WI38 (cell line): ENCODE results near the gene FEM1C.
"Not testable (repeated sequence)": the region's sequence is repeated elsewhere in the genome, so short reads cannot be mapped to it uniquely, and the experiment has no call there.

Source experiments
- H3K4me3 ChIP-seq: 2 replicates; pipeline ENCODE4 v1.5.1; 2011; ENCODE audit warnings: low read depth, mild to moderate bottlenecking, control low read depth, low read length
- CTCF ChIP-seq: IDR thresholded peaks from 2 replicates; pipeline ENCODE4 v1.5.1; 2012; ENCODE audit warnings: low read depth, mild to moderate bottlenecking, control low read depth, low read length

Gene FEM1C

GRCh38 chr5:115487756-115488155, 56.8 kb downstream of the FEM1C start:
- H3K4me3 ChIP-seq, result no peak overlapping the region
- no peak for TF ChIP-seq CTCF

- no peak overlapping the region for H3K4me3 ChIP-seq
- TF ChIP-seq CTCF, result no peak
These were observed 57.4 kb downstream of the FEM1C start for GRCh38 chr5:115487168-115487567.

- no peak overlapping the region for H3K4me3 ChIP-seq
- TF ChIP-seq CTCF, result no peak
These were observed 57.8 kb downstream of the FEM1C start for GRCh38 chr5:115486728-115487127.

- TF ChIP-seq CTCF, result no peak
These were observed 60.2 kb downstream of the FEM1C start for GRCh38 chr5:115484368-115484767.

GRCh38 chr5:115480900-115481299, 63.7 kb downstream of the FEM1C start:
- no peak for TF ChIP-seq CTCF
- H3K4me3 ChIP-seq, result no peak overlapping the region

More at GRCh38 chr5:115484368-115484767, 60.2 kb downstream of the FEM1C start:
- H3K4me3 ChIP-seq, result no peak overlapping the region

- no peak for TF ChIP-seq CTCF
- no peak overlapping the region for H3K4me3 ChIP-seq
These were observed 64.3 kb downstream of the FEM1C start for GRCh38 chr5:115480271-115480670.

GRCh38 chr5:115479166-115479873, 65.3 kb downstream of the FEM1C start:
- not testable (repeated sequence) for H3K4me3 ChIP-seq

- no peak for TF ChIP-seq CTCF
- no peak overlapping the region for H3K4me3 ChIP-seq
These were observed 66.3 kb downstream of the FEM1C start for GRCh38 chr5:115478281-115478680.
